OCI-LY7 (cell line): ENCODE measurements around the gene RIMS4. TPM values are rescaled to one million over a fixed set of nuclear protein-coding genes. Genes with fewer than 3 reads are reported as not detected.

ENCODE experiments used
- BruUV-seq: library from RNA; stranded (reverse); fragments of 400-500 nt; replicated peaks from 2 replicates; lab custom pipeline; 2021; lab: Mats Ljungman, UMichigan
- CTCF ChIA-PET: fragments of 300-600 bp; sonication (Branson Sonifier 250); formaldehyde crosslinking; loops from one replicate; lab custom pipeline; 2022; ENCODE audit warnings: antibody characterized with exemption; ENCODE audit not compliant: unreplicated experiment; lab: Charles Lee
- POLR2A ChIA-PET: fragments of 300-600 bp; sonication (Branson Sonifier 250); formaldehyde crosslinking; loops from one replicate; lab custom pipeline; 2022; ENCODE audit warnings: antibody characterized with exemption; lab: Charles Lee
- DNase-seq: peaks from one replicate; pipeline ENCODE4 v3.0.0-alpha.2; 2015; ENCODE audit warnings: low spot score
- H2AFZ ChIP-seq: fragments of 200-600 bp; sonication (generic), shearing (Covaris generic); 2 replicates; pipeline ENCODE4 v1.6.1; 2014; ENCODE audit warnings: mild to moderate bottlenecking, antibody characterized with exemption, low read length, moderate library complexity
- H3K27ac ChIP-seq: fragments of 200-600 bp; sonication (generic); 2 replicates; pipeline ENCODE4 v1.5.1; 2014; ENCODE audit warnings: mixed run types, low read depth, mild to moderate bottlenecking, moderate library complexity, low read length, inconsistent platforms; ENCODE audit not compliant: poor library complexity, severe bottlenecking
- H3K36me3 ChIP-seq: fragments of 200-600 bp; sonication (generic); 2 replicates; pipeline ENCODE4 v1.6.1; 2014; ENCODE audit warnings: mild to moderate bottlenecking, antibody characterized with exemption, low read length, moderate library complexity, mixed read lengths; ENCODE audit not compliant: insufficient read depth
- H3K4me1 ChIP-seq: fragments of 200-600 bp; sonication (generic); 2 replicates; pipeline ENCODE4 v1.5.1; 2014; ENCODE audit warnings: mild to moderate bottlenecking, low read length; ENCODE audit not compliant: insufficient read depth, poor library complexity, severe bottlenecking
- H3K4me2 ChIP-seq: fragments of 200-600 bp; sonication (generic); 2 replicates; pipeline ENCODE4 v1.6.1; 2014; ENCODE audit warnings: mild to moderate bottlenecking, low read length
- H3K4me3 ChIP-seq: fragments of 200-600 bp; sonication (generic); 2 replicates; pipeline ENCODE4 v1.5.1; 2014; ENCODE audit warnings: mild to moderate bottlenecking, low read depth, low read length; ENCODE audit not compliant: poor library complexity, severe bottlenecking
- H3K79me2 ChIP-seq: fragments of 200-600 bp; sonication (generic); 2 replicates; pipeline ENCODE4 v1.6.1; 2016; ENCODE audit warnings: low read depth, mild to moderate bottlenecking, low read length, moderate library complexity, mixed read lengths; ENCODE audit not compliant: insufficient read depth
- H3K9me2 ChIP-seq: fragments of 200-600 bp; sonication (generic); 2 replicates; pipeline ENCODE4 v1.6.1; 2016; ENCODE audit warnings: mild to moderate bottlenecking, low read length, mixed read lengths; ENCODE audit not compliant: insufficient read depth
- H3K9me3 ChIP-seq: fragments of 200-600 bp; sonication (generic); 2 replicates; pipeline ENCODE4 v1.6.1; 2014; ENCODE audit warnings: mild to moderate bottlenecking, mixed run types, low read length, mixed read lengths
- H4K20me1 ChIP-seq: fragments of 200-600 bp; sonication (generic); 2 replicates; pipeline ENCODE4 v1.6.1; 2014; ENCODE audit warnings: mild to moderate bottlenecking, antibody characterized with exemption, low read length, moderate library complexity, mixed read lengths; ENCODE audit not compliant: insufficient read depth
- EZH2phosphoT487 ChIP-seq: fragments of 200-600 bp; sonication (generic); IDR thresholded peaks from 2 replicates; pipeline ENCODE4 v1.6.1; 2018; ENCODE audit warnings: low read depth, borderline replicate concordance, mild to moderate bottlenecking, mixed run types, antibody characterized with exemption, low read length, moderate library complexity, mixed read lengths
- intact Hi-C: fragments of 100-400 bp; cut with micrococcal nuclease; formaldehyde crosslinking; loops from one replicate; pipeline ENCODE4 v1.10.0; 2022; ENCODE audit not compliant: unreplicated experiment
- total RNA-seq, 2 experiments: library from RNA; depleted of rRNA in 1 of 2; stranded (reverse); fragments of >200 nt in 1 of 2; shearing (Covaris generic) in 1 of 2; gene quantifications; 2 replicates each; pipeline ENCODE4 v1.2.3, GENCODE V29; 2014 to 2022
- TF ChIP-seq, protein P1 (sequence below): fragments of 200-600 bp; sonication (generic); conservative IDR thresholded peaks from 2 replicates; pipeline ENCODE4 v1.5.1; 2014; ENCODE audit warnings: mild to moderate bottlenecking, antibody characterized with exemption, low read length, moderate library complexity, mixed read lengths

The RIMS4 gene
- total RNA-seq, 2 experiments from 2014 or later, result not detected

GRCh38 chr20:44788706-44789456 is 21.5 kb downstream of the RIMS4 start:
- Histone ChIP-seq H3K4me1 (no peaks in the 10 kb centered on the region), H3K9me2 (no peaks in the 10 kb centered on the region), H3K36me3 (no peaks in the 10 kb centered on the region), H2AFZ (no peak overlapping the region), H3K27ac (no peak overlapping the region), H4K20me1 (no peaks in the 10 kb centered on the region; the same call in 1 of the 2 replicates), H3K4me2 (no peak overlapping the region), H3K79me2 (no peaks in the 10 kb centered on the region), H3K4me3 (no peak overlapping the region), H3K9me3 (no peaks in the 10 kb centered on the region)
- DNase-seq, result no peak
- POLR2A ChIA-PET, result interaction anchor here (0.6 kb wide), 1 partner anchor 708 kb away, joined by 3 read pairs; no protein-coding TSS in a partner anchor
- intact Hi-C loops, result no loop called here
- CTCF ChIA-PET, result no interaction called here
- BruUV-seq, result no TSS peak
- TF ChIP-seq EZH2phosphoT487, result no peak
- TF ChIP-seq, protein P1, sequence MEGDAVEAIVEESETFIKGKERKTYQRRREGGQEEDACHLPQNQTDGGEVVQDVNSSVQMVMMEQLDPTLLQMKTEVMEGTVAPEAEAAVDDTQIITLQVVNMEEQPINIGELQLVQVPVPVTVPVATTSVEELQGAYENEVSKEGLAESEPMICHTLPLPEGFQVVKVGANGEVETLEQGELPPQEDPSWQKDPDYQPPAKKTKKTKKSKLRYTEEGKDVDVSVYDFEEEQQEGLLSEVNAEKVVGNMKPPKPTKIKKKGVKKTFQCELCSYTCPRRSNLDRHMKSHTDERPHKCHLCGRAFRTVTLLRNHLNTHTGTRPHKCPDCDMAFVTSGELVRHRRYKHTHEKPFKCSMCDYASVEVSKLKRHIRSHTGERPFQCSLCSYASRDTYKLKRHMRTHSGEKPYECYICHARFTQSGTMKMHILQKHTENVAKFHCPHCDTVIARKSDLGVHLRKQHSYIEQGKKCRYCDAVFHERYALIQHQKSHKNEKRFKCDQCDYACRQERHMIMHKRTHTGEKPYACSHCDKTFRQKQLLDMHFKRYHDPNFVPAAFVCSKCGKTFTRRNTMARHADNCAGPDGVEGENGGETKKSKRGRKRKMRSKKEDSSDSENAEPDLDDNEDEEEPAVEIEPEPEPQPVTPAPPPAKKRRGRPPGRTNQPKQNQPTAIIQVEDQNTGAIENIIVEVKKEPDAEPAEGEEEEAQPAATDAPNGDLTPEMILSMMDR, result no peak

DNA sequence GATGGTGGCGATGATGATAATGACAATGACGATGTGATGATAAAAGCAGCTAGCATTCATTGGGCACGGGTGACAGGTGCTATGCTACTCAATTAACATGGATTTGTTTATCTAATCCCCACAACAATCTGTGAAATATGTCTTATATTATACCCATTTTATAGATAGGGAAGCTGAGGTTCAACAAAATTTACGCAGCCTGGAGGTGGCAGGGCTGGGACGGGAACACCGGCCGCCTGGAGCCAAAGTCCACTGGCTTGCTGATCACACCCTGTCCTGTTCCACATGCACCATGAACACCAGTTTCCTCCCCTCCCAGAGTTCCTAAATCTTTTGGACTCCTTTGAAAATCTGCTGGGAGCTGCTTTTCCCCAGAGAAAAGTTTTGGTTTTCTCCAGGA is 23.0 kb downstream of the RIMS4 start:
- intact Hi-C loops, result no loop called here
- TF ChIP-seq, protein P1, result no peak
- no peak for TF ChIP-seq EZH2phosphoT487
- no peaks in the 10 kb centered on the region for H3K4me1 ChIP-seq
- H3K79me2 ChIP-seq, result no peaks in the 10 kb centered on the region
- CTCF ChIA-PET, result no interaction called here
- no peak for DNase-seq
- BruUV-seq, result no TSS peak
- H3K9me2 ChIP-seq, result no peaks in the 10 kb centered on the region
- H4K20me1 ChIP-seq, result no peaks in the 10 kb centered on the region; the same call in 1 of the 2 replicates
- H3K27ac ChIP-seq, result no peak overlapping the region
- H3K4me3 ChIP-seq, result no peak overlapping the region
- H3K4me2 ChIP-seq, result no peak overlapping the region
- H3K36me3 ChIP-seq, result no peaks in the 10 kb centered on the region
- no peak overlapping the region for H2AFZ ChIP-seq
- POLR2A ChIA-PET, result interaction anchor here (0.6 kb wide), 2 partner anchors 13 to 508 kb away, joined by 3 read pairs; no protein-coding TSS in a partner anchor
- H3K9me3 ChIP-seq, result no peaks in the 10 kb centered on the region

GRCh38 chr20:44785768-44786167 is 24.6 kb downstream of the RIMS4 start:
- no peak for DNase-seq
- CTCF ChIA-PET, result interaction anchor here (1.4 kb wide), 1 partner anchor 38 kb away, joined by 3 read pairs; no protein-coding TSS in a partner anchor
- Histone ChIP-seq H3K9me3 (no peaks in the 10 kb centered on the region), H3K27ac (no peak overlapping the region), H4K20me1 (no peaks in the 10 kb centered on the region; the same call in 1 of the 2 replicates), H3K9me2 (no peaks in the 10 kb centered on the region), H3K36me3 (no peaks in the 10 kb centered on the region), H3K4me3 (no peak overlapping the region), H3K4me1 (no peaks in the 10 kb centered on the region), H2AFZ (no peak overlapping the region), H3K4me2 (no peak overlapping the region), H3K79me2 (no peaks in the 10 kb centered on the region)
- no TSS peak for BruUV-seq
- POLR2A ChIA-PET, result no interaction called here
- intact Hi-C loops, result no loop called here
- no peak for TF ChIP-seq EZH2phosphoT487
- TF ChIP-seq, protein P1, result no peak
